LNCAP (cell line): Measurements from ENCODE around the gene DNAH17.

Source experiments
- TF ChIP-seq, protein P1 (sequence below): fragments of 450-650 bp; IDR thresholded peaks from 2 replicates; pipeline ENCODE4 v1.5.1; 2017; ENCODE audit warnings: mild to moderate bottlenecking

The DNAH17 gene

GRCh38 chr17:78441271-78441971 lies 135.8 kb downstream of the DNAH17 start:
- TF ChIP-seq, protein P1, sequence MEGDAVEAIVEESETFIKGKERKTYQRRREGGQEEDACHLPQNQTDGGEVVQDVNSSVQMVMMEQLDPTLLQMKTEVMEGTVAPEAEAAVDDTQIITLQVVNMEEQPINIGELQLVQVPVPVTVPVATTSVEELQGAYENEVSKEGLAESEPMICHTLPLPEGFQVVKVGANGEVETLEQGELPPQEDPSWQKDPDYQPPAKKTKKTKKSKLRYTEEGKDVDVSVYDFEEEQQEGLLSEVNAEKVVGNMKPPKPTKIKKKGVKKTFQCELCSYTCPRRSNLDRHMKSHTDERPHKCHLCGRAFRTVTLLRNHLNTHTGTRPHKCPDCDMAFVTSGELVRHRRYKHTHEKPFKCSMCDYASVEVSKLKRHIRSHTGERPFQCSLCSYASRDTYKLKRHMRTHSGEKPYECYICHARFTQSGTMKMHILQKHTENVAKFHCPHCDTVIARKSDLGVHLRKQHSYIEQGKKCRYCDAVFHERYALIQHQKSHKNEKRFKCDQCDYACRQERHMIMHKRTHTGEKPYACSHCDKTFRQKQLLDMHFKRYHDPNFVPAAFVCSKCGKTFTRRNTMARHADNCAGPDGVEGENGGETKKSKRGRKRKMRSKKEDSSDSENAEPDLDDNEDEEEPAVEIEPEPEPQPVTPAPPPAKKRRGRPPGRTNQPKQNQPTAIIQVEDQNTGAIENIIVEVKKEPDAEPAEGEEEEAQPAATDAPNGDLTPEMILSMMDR, result no peak

- TF ChIP-seq, protein P1, result no peak
These were observed 138.4 kb downstream of the DNAH17 start for GRCh38 chr17:78438694-78439325.

GRCh38 chr17:78438271-78438691 lies 138.9 kb downstream of the DNAH17 start:
- TF ChIP-seq, protein P1, result no peak

- TF ChIP-seq, protein P1, result no peak
These were observed 139.6 kb downstream of the DNAH17 start for GRCh38 chr17:78437508-78438169.

DNA sequence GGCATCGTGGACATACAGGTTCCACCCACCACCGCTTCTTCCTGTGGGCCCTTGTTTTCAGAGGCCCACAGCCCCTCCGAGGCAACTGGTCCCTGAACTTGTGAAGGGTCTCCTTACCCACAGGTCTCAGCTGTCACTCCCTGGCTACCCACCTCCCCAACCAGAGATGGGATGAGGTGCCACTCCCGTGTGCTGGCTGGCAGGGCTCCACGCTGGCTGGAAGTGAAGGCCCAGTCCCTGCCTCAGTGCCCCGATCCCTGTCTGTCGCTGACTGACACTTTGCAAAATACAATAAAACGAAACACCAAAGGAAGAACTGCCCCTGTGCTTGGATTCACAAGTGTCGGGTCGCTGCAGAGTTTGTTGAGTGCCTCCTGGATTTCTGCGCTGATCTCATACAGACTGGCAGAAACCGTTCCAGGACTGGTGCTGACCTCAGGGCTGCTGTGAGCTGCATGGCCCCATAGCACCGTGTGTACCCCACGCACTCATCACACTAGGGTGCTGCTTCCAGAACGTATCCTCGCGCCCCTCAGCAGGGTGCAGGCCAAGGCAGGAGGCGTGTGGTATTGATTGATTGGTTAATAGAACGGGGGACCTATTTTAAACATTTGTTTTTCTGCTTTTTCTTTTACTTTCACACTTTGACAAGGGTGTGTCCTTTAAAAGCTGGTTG lies 141.7 kb downstream of the DNAH17 start:
- TF ChIP-seq, protein P1, result no peak

DNA sequence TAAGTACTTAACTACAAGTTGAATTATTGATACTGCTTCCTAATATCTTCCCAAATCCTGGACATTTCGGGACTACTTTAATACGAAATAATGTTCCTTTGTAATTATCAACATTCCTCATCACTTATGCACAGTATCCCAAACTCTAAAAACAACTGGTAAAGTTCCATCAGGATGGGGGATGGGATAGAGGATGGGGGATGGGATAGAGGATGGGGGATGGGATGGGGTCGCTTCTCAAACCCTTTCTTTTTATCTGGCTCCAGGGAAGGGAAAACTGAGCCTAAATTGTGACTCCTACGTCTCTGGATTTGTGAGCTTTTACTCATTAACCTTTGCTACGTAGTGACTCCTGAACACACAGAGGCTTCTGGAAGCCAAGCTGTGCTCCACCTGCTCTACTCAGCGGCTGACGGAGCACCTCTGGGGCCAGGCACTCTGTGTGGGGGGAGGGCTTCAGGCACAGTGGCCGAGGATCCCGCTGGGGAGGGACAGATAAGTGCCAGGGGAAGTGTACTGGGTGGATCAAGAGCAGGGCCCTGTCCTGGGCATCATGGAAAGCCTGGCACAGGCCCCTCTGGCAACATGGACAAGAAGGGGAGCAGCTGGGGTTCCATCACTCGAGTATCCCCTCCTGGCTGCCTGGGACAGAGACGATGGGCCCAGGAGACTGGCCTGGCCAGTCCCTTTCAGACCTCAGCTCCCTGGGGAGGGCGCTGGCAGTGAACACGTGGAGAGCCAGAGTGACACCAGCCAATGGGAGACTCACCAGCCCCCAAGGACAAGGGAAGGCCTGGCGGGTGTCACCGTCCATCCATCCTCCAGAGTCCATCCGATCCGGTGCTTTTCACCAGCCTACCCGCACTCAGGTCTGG lies 142.5 kb downstream of the DNAH17 start:
- TF ChIP-seq, protein P1, result no peak
